Fibroblast of mammary gland (primary cell): Measurements from ENCODE around the gene CCL15.

ENCODE experiments used
- DNase-seq: peaks from one replicate; pipeline ENCODE4 v3.0.0-alpha.2; 2010; ENCODE audit warnings: low read depth
- H3K4me3 ChIP-seq: 2 replicates; pipeline ENCODE4 v1.5.1; 2011; ENCODE audit warnings: low read depth, mild to moderate bottlenecking, low read length, moderate library complexity; ENCODE audit not compliant: control insufficient read depth
- CTCF ChIP-seq: conservative IDR thresholded peaks from 2 replicates; pipeline ENCODE4 v1.5.1; 2011; ENCODE audit warnings: low read depth, low read length, inconsistent platforms; ENCODE audit not compliant: control insufficient read depth, insufficient read depth

CCL15 gene, protein sequence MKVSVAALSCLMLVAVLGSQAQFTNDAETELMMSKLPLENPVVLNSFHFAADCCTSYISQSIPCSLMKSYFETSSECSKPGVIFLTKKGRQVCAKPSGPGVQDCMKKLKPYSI

GRCh38 chr17:36001110-36001771 is at the start of gene CCL15:
Gene CCL15, minus strand, starts transcription at chr17:36001553. Its CDS starts 61 bp downstream, at chr17:36001492.
- TF ChIP-seq CTCF = no peak
- no peak within 1 kb of the TSS for H3K4me3 ChIP-seq
- DNase-seq = no peak

GRCh38 chr17:36049643-36050042 is 48.3 kb upstream of the CCL15 start:
- TF ChIP-seq CTCF = no peak
- DNase-seq = no peak
- H3K4me3 ChIP-seq = no peak overlapping the region

DNA sequence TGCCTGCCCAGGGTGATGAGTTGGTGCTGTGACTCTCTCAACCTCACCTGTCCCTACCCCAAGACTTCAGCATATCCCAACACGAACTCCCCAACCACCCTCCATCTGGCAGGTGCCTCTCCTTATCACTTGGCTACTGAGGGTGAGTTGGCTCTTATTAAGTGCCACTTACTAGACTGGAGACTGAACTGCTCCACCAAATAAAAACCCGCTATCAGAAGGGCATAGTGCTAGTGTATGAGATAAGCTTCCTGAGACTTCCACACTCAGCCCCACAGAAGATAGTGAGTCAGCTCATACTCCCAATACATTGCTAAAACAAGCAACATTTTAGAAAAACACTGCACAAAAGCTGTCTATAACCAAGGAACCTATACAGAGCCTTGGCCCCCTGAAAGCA is 46.7 kb upstream of the CCL15 start:
- no peak for DNase-seq
- TF ChIP-seq CTCF = no peak
- H3K4me3 ChIP-seq = no peak overlapping the region

GRCh38 chr17:36036235-36036634 is 34.9 kb upstream of the CCL15 start:
- DNase-seq = no peak
- no peak overlapping the region for H3K4me3 ChIP-seq
- TF ChIP-seq CTCF = no peak

- no peak for TF ChIP-seq CTCF
- no peak overlapping the region for H3K4me3 ChIP-seq
These were observed 32.8 kb upstream of the CCL15 start for GRCh38 chr17:36034127-36034526.

GRCh38 chr17:36030956-36031355 is 29.6 kb upstream of the CCL15 start:
- no peak for DNase-seq
- H3K4me3 ChIP-seq = no peak overlapping the region
- TF ChIP-seq CTCF = no peak

More at GRCh38 chr17:36034127-36034526, 32.8 kb upstream of the CCL15 start:
- DNase-seq = no peak
